H1 (cell line): ENCODE data around the gene SVIL.

Source experiments
- BRCA1 ChIP-seq: IDR thresholded peaks from 2 replicates; pipeline ENCODE4 v1.6.1; 2012; ENCODE audit warnings: low read depth, low read length, improper control_type of control experiment
- CHD1 ChIP-seq: IDR thresholded peaks from 2 replicates; pipeline ENCODE4 v1.6.1; 2012; ENCODE audit warnings: low read depth, low read length, improper control_type of control experiment
- EZH2 ChIP-seq: fragments of 200-600 bp; sonication (generic); IDR thresholded peaks from 2 replicates; pipeline ENCODE4 v1.7.1; 2012; ENCODE audit warnings: low read depth, mild to moderate bottlenecking, moderate library complexity, low read length, inconsistent platforms; ENCODE audit not compliant: severe bottlenecking
- POLR2A ChIP-seq, 2 experiments: IDR thresholded peaks; 1 replicate in 1 of 2; 2 replicates in 1 of 2; pipeline ENCODE4 v1.6.1; 2011; ENCODE audit warnings: low read depth in 2 of 2, low read length in 2 of 2, mild to moderate bottlenecking in 2 of 2; ENCODE audit errors: control extremely low read depth in 1 of 2
- RAD21 ChIP-seq, 2 experiments: IDR thresholded peaks in 1 of 2; conservative IDR thresholded peaks in 1 of 2; 2 replicates each; pipeline ENCODE4 v1.6.1; 2011; ENCODE audit warnings: low read depth in 2 of 2, low read length in 2 of 2, improper control_type of control experiment in 1 of 2, inconsistent platforms in 1 of 2, mild to moderate bottlenecking in 1 of 2, moderate library complexity in 1 of 2
- TAF1 ChIP-seq: IDR thresholded peaks from 2 replicates; pipeline ENCODE4 v1.6.1; 2011; ENCODE audit warnings: mild to moderate bottlenecking, low read depth, low read length
- TCF12 ChIP-seq: IDR thresholded peaks from 2 replicates; pipeline ENCODE4 v1.6.1; 2011; ENCODE audit warnings: low read depth, mild to moderate bottlenecking, low read length
- TF ChIP-seq, protein P1 (sequence below), 3 experiments: IDR thresholded peaks; 1 replicate in 2 of 3; 2 replicates in 1 of 3; pipeline versions ENCODE4 v1.5.1 to v1.6.1; 2011; ENCODE audit warnings: low read length in 3 of 3, mild to moderate bottlenecking in 3 of 3, inconsistent platforms in 2 of 3, low read depth in 1 of 3, moderate library complexity in 1 of 3; ENCODE audit not compliant: insufficient read depth in 1 of 3; ENCODE audit errors: control extremely low read depth in 1 of 3
- TF ChIP-seq, protein P2 (sequence below): IDR thresholded peaks from 2 replicates; pipeline ENCODE4 v1.6.1; 2011; ENCODE audit warnings: low read length, improper control_type of control experiment

DNA sequence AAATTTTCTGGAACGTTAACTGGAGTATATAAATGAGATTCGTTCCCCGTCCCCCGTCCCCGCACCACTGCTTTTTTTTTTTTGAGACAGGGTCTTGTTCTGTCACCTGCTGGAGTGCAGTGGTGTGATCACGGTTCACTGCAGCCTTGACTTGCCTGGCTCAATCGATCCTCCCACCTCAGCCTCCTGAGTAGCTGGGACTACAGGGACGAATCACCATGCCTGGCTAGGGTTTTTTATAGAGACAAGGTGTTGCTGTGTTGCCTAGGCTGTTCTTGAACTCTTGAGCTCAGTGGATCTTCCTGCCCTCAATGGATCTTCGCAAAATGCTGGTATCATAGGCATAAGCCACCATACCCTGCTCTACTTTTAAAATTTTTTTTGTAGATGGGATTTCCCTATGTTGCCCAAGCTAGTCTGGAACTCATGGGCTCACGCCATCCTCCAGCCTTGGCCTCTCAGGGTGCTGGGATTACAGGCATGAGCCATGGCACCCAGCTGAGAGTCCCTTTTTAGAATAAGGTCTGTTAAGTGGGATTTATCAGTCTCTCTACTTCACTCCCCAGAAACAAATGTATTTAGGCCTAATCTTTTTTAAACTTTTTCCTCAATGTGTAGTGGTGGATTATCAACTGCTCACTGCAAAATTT, 223.0 kb downstream of the SVIL start:
- TF ChIP-seq, protein P1, sequence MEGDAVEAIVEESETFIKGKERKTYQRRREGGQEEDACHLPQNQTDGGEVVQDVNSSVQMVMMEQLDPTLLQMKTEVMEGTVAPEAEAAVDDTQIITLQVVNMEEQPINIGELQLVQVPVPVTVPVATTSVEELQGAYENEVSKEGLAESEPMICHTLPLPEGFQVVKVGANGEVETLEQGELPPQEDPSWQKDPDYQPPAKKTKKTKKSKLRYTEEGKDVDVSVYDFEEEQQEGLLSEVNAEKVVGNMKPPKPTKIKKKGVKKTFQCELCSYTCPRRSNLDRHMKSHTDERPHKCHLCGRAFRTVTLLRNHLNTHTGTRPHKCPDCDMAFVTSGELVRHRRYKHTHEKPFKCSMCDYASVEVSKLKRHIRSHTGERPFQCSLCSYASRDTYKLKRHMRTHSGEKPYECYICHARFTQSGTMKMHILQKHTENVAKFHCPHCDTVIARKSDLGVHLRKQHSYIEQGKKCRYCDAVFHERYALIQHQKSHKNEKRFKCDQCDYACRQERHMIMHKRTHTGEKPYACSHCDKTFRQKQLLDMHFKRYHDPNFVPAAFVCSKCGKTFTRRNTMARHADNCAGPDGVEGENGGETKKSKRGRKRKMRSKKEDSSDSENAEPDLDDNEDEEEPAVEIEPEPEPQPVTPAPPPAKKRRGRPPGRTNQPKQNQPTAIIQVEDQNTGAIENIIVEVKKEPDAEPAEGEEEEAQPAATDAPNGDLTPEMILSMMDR (IDR thresholded peaks at IDR 0.05; ENCODE audit: control extremely low read depth in 1 of 3, insufficient read depth in 1 of 3, low read depth in 1 of 3, low read length in 3 of 3): no peak
- no peak for TF ChIP-seq TAF1
- no peak for TF ChIP-seq POLR2A (IDR thresholded peaks at IDR 0.05; ENCODE audit: control extremely low read depth in 1 of 2, low read depth in 2 of 2, low read length in 2 of 2)
- no peak for TF ChIP-seq EZH2
- TF ChIP-seq CHD1: no peak
- no peak for TF ChIP-seq RAD21 (IDR thresholded peaks at IDR 0.05 in 1 of 2, conservative IDR thresholded peaks at IDR 0.05 in 1 of 2; ENCODE audit: low read depth in 2 of 2, low read length in 2 of 2)
- TF ChIP-seq, protein P2, sequence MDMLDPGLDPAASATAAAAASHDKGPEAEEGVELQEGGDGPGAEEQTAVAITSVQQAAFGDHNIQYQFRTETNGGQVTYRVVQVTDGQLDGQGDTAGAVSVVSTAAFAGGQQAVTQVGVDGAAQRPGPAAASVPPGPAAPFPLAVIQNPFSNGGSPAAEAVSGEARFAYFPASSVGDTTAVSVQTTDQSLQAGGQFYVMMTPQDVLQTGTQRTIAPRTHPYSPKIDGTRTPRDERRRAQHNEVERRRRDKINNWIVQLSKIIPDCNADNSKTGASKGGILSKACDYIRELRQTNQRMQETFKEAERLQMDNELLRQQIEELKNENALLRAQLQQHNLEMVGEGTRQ: no peak
- no peak for TF ChIP-seq TCF12
- no peak for TF ChIP-seq BRCA1
